GM18526 (cell line): ENCODE data around the gene COX7A2.

Experiments
- POLR2A ChIP-seq: IDR thresholded peaks from 3 replicates; pipeline ENCODE4 v1.6.1; 2011; ENCODE audit not compliant: insufficient read length; ENCODE audit errors: extremely low read depth

Gene COX7A2

DNA sequence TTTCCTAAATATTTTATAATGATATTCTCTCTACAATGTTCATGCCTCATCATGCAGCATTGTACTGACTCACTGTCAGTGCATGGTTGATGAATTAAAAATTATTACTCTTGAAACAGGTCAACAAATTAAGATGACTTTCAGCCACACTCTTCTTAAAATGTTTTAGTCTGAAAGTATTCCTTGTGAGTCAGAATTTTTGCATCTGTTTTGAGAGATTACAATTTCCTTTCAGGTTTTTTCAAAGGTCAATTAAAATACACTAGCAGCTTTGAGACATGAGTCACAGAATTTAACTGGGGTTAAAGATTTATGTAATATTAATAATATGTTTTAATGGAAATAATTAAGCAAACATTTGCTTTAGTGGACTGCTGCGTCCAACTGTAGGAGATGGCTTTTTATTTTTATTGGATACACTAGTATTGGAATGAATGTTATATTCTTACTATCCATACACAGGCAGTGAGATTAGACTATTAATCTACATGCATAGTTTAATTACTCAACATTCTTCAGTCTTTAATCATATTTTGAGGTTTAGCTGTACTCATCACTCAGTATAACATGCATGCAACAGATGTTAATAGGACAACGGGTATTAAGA lies 47.4 kb downstream of the COX7A2 start:
- no peak for TF ChIP-seq POLR2A

- no peak for TF ChIP-seq POLR2A
Observed at GRCh38 chr6:75188221-75188925, 55.2 kb downstream of the COX7A2 start.
